Measurements from ENCODE around the gene PCGF2. TPM values are rescaled to one million over a fixed set of nuclear protein-coding genes. Genes with fewer than 3 reads are reported as not detected.

Gene PCGF2
- total RNA-seq, 2 donors from 2014 or later, result 101 to 106 TPM

- Mint-ChIP-seq H3K9me3 (no peaks in the 10 kb centered on the region), H3K27ac (no peak overlapping the region), H3K4me1 (peaks cover 10% of the 10 kb centered on the region), H3K36me3 (ENCODE audit: low read depth) (no peaks in the 10 kb centered on the region), H3K4me3 (no peak overlapping the region), H3K27me3 (ENCODE audit: insufficient read depth) (peaks cover 11% of the 10 kb centered on the region)
- peak; percentile 43 for DNase-seq
- Histone ChIP-seq H3K9me3 (ENCODE audit: control insufficient read depth, low read length) (no peaks in the 10 kb centered on the region), H3K36me3 (ENCODE audit: control insufficient read depth, insufficient read depth, low read length) (no peaks in the 10 kb centered on the region), H3K4me1 (ENCODE audit: control insufficient read depth, insufficient read depth, low read length) (no peaks in the 10 kb centered on the region), H3K27me3 (ENCODE audit: control insufficient read depth, insufficient read depth, low read length, poor library complexity, severe bottlenecking) (no peaks in the 10 kb centered on the region), H3K9ac (ENCODE audit: extremely low read depth, low read length, poor library complexity, severe bottlenecking) (no peak overlapping the region), H3K4me3 (ENCODE audit: low read length) (no peak overlapping the region), H3K27ac (ENCODE audit: low read depth, low read length) (no peak overlapping the region)
- 87 to 88% methylated on average over 4 of the region's 4 CpGs for WGBS, 2 experiments (ENCODE audit: insufficient coverage in 1 of 2, insufficient read length in 1 of 2)
- TF ChIP-seq, protein P1, sequence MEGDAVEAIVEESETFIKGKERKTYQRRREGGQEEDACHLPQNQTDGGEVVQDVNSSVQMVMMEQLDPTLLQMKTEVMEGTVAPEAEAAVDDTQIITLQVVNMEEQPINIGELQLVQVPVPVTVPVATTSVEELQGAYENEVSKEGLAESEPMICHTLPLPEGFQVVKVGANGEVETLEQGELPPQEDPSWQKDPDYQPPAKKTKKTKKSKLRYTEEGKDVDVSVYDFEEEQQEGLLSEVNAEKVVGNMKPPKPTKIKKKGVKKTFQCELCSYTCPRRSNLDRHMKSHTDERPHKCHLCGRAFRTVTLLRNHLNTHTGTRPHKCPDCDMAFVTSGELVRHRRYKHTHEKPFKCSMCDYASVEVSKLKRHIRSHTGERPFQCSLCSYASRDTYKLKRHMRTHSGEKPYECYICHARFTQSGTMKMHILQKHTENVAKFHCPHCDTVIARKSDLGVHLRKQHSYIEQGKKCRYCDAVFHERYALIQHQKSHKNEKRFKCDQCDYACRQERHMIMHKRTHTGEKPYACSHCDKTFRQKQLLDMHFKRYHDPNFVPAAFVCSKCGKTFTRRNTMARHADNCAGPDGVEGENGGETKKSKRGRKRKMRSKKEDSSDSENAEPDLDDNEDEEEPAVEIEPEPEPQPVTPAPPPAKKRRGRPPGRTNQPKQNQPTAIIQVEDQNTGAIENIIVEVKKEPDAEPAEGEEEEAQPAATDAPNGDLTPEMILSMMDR (conservative IDR thresholded peaks at IDR 0.05), result no peak
Measured at GRCh38 chr17:38691154-38691553, 57.0 kb downstream of the PCGF2 start.

DNA sequence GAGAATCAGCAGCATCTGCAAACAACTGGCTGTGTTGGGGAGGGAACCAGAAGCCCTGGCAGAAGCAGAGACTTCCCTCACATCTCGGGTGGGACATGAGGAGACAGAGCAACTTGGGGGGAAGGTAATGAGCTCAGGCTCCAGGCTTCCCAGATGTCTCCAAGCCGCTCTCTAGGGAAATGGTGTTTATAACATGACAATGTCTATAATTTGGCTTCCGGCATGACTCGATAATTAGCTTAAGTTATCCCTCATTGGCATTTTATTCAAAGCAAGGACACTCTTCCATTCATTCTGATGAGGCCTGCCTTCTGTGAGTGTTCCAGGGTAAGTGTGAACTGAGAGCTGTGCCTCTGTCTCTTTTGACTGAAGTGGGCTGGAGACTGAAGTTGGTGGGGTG, 57.8 kb downstream of the PCGF2 start:
- peaks cover 18% of the 10 kb centered on the region for H3K27me3 Mint-ChIP-seq (ENCODE audit: insufficient read depth)
- no peaks in the 10 kb centered on the region for H3K9me3 ChIP-seq (ENCODE audit: control insufficient read depth, low read length)
- no peak for DNase-seq
- TF ChIP-seq, protein P1 (conservative IDR thresholded peaks at IDR 0.05), result no peak
- no peaks in the 10 kb centered on the region for H3K36me3 Mint-ChIP-seq (ENCODE audit: low read depth)
- H3K4me1 Mint-ChIP-seq, result peaks cover 7% of the 10 kb centered on the region
- 88 to 92% methylated on average over 4 of the region's 4 CpGs for WGBS, 2 experiments (ENCODE audit: insufficient coverage in 1 of 2, insufficient read length in 1 of 2)
- H3K4me3 Mint-ChIP-seq, result no peak overlapping the region
- no peaks in the 10 kb centered on the region for H3K9me3 Mint-ChIP-seq
- H3K4me1 ChIP-seq (ENCODE audit: control insufficient read depth, insufficient read depth, low read length), result no peaks in the 10 kb centered on the region
- no peaks in the 10 kb centered on the region for H3K27me3 ChIP-seq (ENCODE audit: control insufficient read depth, insufficient read depth, low read length, poor library complexity, severe bottlenecking)
- H3K4me3 ChIP-seq (ENCODE audit: low read length), result no peak overlapping the region
- H3K9ac ChIP-seq (ENCODE audit: extremely low read depth, low read length, poor library complexity, severe bottlenecking), result no peak overlapping the region
- H3K27ac Mint-ChIP-seq, result no peak overlapping the region
- no peaks in the 10 kb centered on the region for H3K36me3 ChIP-seq (ENCODE audit: control insufficient read depth, insufficient read depth, low read length)
- H3K27ac ChIP-seq (ENCODE audit: low read depth, low read length), result no peak overlapping the region

DNA sequence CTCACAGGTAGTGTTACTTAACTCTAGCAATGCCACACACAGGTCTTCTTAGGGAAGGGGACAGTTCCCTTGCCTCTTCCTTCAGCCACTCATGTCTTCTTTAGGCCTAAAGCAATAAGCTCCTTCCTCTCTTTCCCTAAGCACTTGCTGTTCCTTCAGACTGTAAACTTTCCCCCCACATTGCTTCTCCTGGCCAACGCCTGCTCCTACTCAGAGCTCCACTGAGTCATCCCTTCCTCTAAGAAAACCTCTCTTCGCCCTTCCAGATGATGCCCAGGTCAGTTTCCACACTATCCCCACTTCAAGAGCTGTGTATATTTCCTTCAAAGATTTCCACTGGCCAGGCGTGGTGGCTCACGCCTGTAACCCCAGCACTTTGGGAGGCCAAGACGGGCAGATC, 60.9 kb downstream of the PCGF2 start:
- Histone ChIP-seq H3K4me3 (ENCODE audit: low read length) (no peak overlapping the region), H3K36me3 (ENCODE audit: control insufficient read depth, insufficient read depth, low read length) (no peaks in the 10 kb centered on the region), H3K9me3 (ENCODE audit: control insufficient read depth, low read length) (no peaks in the 10 kb centered on the region), H3K9ac (ENCODE audit: extremely low read depth, low read length, poor library complexity, severe bottlenecking) (no peak overlapping the region), H3K4me1 (ENCODE audit: control insufficient read depth, insufficient read depth, low read length) (no peaks in the 10 kb centered on the region), H3K27ac (ENCODE audit: low read depth, low read length) (no peak overlapping the region), H3K27me3 (ENCODE audit: control insufficient read depth, insufficient read depth, low read length, poor library complexity, severe bottlenecking) (no peaks in the 10 kb centered on the region)
- no peak overlapping the region for H3K27ac Mint-ChIP-seq
- DNase-seq, result no peak
- H3K4me3 Mint-ChIP-seq, result no peak overlapping the region
- peaks cover 23% of the 10 kb centered on the region for H3K27me3 Mint-ChIP-seq (ENCODE audit: insufficient read depth)
- H3K9me3 Mint-ChIP-seq, result no peaks in the 10 kb centered on the region
- 93 to 94% methylated on average over 5 of the region's 5 CpGs for WGBS, 2 experiments (ENCODE audit: insufficient coverage in 1 of 2, insufficient read length in 1 of 2)
- H3K36me3 Mint-ChIP-seq (ENCODE audit: low read depth), result no peaks in the 10 kb centered on the region
- TF ChIP-seq, protein P1 (conservative IDR thresholded peaks at IDR 0.05), result no peak
- H3K4me1 Mint-ChIP-seq, result no peaks in the 10 kb centered on the region

All from endodermal cell (in vitro differentiated cells).